ENCODE results near the gene GRPEL1.

- TF ChIP-seq CTCF (conservative IDR thresholded peaks at IDR 0.05) (no peak), EZH2 (IDR thresholded peaks at IDR 0.05; ENCODE audit: low read depth) (no peak)
Observed at GRCh38 chr4:7052923-7053715, 14.7 kb downstream of the GRPEL1 start.
